ENCODE results near the gene TBC1D2.
"Not testable (repeated sequence)": the region's sequence is repeated elsewhere in the genome, so short reads cannot be mapped to it uniquely, and the experiment has no call there.

- TF ChIP-seq CTCF, POLR2A (IDR thresholded peaks at IDR 0.05): not testable (repeated sequence)
Measured at GRCh38 chr9:98283143-98283542, 27.7 kb upstream of the TBC1D2 start.

All from body of pancreas (tissue), 4 donors.